HG03432 (cell line): Measurements from ENCODE around the gene ERVH48-1.
"Not testable (repeated sequence)": the region's sequence is repeated elsewhere in the genome, so short reads cannot be mapped to it uniquely, and the experiment has no call there.

Source experiments
- ATAC-seq: cut with Tn5 transposase; IDR thresholded peaks from one replicate; pipeline ENCODE4 v1.9.1; 2021; ENCODE audit warnings: mild to moderate bottlenecking, moderate library complexity; ENCODE audit not compliant: unreplicated experiment

The ERVH48-1 gene

GRCh38 chr21:42908484-42908883 lies 16.9 kb downstream of the ERVH48-1 start:
- ATAC-seq: not testable (repeated sequence)

GRCh38 chr21:42906233-42906632 lies 19.2 kb downstream of the ERVH48-1 start:
- ATAC-seq: no peak

DNA sequence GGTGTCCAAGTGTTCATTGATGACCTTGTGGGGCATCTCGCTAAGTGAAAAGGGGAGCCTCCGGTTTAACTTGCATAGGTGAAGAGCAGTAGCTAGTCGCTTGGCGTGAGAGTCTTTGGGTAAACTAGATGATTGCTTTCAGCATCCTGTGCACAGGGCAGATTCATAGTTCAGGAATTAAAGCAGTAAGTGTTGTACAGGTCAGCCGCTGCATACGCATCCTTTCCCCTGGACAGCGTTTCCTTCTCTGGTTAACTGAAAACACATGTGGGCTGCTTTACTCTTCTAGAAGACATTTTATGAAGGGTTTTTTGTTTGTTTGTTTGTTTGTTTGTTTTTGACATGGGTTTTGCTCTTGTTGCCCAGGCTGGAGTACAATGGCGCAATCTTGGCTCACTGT lies 20.2 kb downstream of the ERVH48-1 start:
- ATAC-seq: no peak

GRCh38 chr21:42903817-42904216 lies 21.6 kb downstream of the ERVH48-1 start:
- no peak for ATAC-seq

DNA sequence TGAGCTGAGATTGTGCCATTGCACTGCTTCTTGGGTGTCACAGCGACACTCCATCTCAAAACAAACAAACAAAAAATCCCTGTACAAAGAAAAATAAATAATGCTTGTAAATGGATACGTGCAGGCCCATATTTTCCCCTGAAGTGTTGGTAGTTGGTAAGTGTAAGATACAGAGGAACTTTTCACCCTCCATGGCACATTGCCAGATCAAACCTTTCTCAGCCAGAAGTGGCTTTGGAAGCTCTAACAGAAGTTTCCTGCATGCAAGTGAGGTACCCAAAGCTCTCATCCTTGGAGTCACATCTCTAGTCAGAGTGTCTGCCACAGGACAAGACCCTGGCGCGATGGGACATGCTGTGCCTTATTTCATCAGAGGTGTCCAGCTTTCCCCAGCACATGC lies 25.0 kb downstream of the ERVH48-1 start:
- no peak for ATAC-seq

DNA sequence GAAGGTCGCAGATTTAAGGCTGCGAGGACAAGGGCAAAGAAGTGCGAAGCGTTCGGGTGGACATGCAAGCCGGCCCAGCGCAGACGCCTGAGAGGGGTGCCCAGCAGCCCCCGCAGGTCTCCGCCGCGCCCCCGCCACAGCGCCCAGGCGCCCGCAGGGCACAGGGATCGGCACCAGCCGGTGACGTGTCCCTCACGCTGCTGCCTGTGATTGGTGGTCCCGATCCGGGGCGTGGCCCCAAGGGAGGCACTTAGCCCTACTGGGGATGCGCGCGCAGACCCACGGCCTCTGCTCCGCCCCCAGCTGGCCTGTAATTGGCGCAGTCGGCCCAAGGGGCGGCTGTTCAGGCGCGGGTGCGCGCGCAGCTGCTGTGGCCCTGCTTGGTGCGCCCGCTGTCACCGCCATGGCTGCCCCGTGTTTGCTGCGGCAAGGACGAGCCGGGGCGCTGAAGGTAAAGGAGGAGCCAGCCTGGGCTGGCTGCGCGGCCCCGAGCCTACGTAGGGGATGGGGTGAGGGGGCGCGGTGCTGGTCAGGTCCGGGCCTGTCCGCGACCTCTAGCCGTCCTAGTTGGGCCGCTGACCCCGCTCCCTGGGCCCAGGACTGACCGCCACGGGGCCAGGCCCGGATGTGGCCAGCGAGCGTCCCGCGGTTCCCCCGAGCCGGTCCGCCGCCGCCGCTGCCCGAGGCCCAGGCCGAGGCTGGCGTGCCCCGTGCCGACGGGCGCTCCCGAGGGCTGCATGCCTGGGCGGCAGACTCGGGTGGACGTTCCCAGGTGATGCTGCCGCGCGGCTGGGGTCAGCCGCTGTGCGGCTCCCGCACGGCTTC lies 32.3 kb downstream of the ERVH48-1 start, which contains the start of gene NDUFV3:
NDUFV3 (plus strand) TSS at position 379 of the 825 bp plus-strand sequence; CDS start at position 404, 25 bp downstream.
- ATAC-seq: peak; percentile 94

DNA sequence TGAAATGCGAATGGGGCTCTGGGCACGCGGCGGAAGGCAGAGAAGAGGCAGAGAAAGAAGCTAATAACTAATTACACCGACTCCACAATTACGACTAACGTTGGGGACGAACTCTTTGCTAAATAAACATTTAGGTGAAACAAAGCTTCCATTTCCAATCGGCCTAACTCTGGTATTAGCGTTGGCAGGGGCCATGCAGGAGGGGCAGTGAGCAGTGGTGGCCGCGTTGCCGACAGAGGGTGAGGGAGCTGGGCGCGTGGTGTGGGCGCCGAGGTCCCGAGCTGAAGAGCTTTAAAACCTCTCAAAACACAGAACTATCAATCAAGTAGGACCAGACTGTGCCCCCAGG lies 32.9 kb downstream of the ERVH48-1 start:
- ATAC-seq: peak; percentile 25

- ATAC-seq: no peak
Measured at GRCh38 chr21:42887326-42887725, 38.1 kb downstream of the ERVH48-1 start.

GRCh38 chr21:42883921-42884320 lies 41.5 kb downstream of the ERVH48-1 start:
- no peak for ATAC-seq

- ATAC-seq: no peak
Measured at GRCh38 chr21:42880352-42880751, 45.1 kb downstream of the ERVH48-1 start.

DNA sequence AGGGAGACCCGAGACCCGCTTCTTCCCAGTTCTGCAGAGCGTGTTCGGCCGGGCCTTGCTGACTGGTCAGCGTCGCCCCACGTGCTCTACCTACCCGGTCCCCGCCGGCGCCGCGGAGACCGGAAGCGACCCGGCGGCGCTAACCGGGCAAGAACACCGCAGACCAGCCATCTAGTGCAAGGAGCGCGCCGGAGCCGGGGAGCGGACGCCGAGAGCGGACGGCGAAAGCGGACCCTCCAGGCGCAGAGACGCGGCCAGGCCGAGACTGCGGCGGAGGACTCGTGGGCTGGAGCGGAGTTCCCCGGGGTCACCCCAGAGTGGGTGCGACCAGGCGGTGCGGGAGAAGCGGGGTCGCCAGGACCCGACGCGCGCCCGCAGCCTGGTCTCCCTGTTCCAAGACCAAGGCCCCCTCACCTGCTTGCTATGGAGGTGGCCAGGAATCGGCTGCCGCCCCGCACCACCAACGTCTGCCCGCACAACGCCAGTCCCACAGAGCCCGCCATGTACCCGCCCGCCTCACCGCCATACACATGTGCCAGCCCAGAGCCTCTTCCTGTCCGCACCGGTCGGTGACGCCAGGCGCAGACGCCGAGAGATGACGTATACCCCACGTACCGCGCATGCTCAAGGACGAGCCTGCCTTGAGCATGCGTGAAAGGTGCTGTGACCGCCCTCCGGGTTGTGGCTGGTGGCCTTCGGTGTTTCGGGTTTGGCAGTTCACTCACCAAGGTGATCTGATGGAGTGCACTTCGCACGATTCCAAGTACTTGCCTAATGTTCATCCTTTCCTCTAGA lies 46.2 kb downstream of the ERVH48-1 start, which contains the start of gene WDR4:
WDR4 (minus strand) TSS at position 547 of the 795 bp plus-strand sequence; CDS start at position 503, 44 bp downstream.
- peak; percentile 86 for ATAC-seq

DNA sequence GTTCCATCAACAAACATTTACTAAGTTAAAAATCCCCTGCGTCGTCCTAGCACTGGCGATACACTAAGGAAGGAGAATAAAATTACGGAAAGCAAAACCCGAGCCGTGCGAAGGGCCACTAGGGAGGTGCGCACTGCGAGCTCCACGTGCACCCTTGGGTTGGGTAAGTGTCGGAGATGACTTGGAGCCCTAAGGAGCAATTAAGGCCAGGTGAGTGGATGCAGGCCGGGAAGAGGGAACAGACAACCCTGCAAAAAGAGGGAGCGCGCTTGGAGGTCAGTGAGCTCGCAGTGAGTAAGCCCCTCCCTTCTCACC lies 46.8 kb downstream of the ERVH48-1 start:
- ATAC-seq: no peak

DNA sequence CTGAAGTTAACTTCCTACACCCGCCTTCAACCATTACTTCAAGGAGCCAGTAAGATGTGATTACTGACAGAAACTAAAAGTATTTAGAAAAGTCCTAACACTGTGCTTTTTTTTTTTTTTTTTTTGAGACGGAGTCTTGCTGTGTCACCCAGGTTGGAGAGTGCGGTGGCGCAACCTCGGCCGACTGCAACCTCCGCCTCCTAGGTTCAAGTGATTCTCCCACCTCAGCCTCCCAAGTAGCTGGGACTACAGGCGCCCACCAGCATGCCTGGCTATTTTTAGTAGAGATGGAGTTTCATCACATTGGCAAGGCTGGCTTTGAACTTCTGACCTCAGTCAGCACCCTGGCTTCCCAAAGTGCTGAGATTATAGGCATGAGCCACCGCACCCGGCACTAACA lies 49.6 kb downstream of the ERVH48-1 start:
- ATAC-seq: not testable (repeated sequence)

GRCh38 chr21:42873096-42873495 lies 52.3 kb downstream of the ERVH48-1 start:
- no peak for ATAC-seq

- no peak for ATAC-seq
Measured at GRCh38 chr21:42868196-42868595, 57.2 kb downstream of the ERVH48-1 start.
